ENCODE measurements around the gene STXBP3.

GRCh38 chr1:108708691-108709660, 37.5 kb upstream of the STXBP3 start:
- TF ChIP-seq, protein P1, sequence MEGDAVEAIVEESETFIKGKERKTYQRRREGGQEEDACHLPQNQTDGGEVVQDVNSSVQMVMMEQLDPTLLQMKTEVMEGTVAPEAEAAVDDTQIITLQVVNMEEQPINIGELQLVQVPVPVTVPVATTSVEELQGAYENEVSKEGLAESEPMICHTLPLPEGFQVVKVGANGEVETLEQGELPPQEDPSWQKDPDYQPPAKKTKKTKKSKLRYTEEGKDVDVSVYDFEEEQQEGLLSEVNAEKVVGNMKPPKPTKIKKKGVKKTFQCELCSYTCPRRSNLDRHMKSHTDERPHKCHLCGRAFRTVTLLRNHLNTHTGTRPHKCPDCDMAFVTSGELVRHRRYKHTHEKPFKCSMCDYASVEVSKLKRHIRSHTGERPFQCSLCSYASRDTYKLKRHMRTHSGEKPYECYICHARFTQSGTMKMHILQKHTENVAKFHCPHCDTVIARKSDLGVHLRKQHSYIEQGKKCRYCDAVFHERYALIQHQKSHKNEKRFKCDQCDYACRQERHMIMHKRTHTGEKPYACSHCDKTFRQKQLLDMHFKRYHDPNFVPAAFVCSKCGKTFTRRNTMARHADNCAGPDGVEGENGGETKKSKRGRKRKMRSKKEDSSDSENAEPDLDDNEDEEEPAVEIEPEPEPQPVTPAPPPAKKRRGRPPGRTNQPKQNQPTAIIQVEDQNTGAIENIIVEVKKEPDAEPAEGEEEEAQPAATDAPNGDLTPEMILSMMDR (IDR thresholded peaks at IDR 0.05): no peak
- no peak for TF ChIP-seq EZH2 (IDR thresholded peaks at IDR 0.05; ENCODE audit: borderline replicate concordance, insufficient read depth, low read depth, low read length, poor library complexity, severe bottlenecking)

All from B cell (primary cell).